Ishikawa (cell line): Measurements from ENCODE around the gene PIGU.

Source experiments
- CEBPB ChIP-seq: IDR thresholded peaks from 2 replicates; pipeline ENCODE4 v1.6.1; 2012
- CREB1 ChIP-seq: IDR thresholded peaks from 2 replicates; pipeline ENCODE4 v1.6.1; 2012; ENCODE audit warnings: low read depth
- EGR1 ChIP-seq: IDR thresholded peaks from 2 replicates; pipeline ENCODE4 v1.6.1; 2012
- EP300 ChIP-seq: IDR thresholded peaks from 2 replicates; pipeline ENCODE4 v1.6.1; 2012; ENCODE audit warnings: borderline replicate concordance
- FOXM1 ChIP-seq: IDR thresholded peaks from 2 replicates; pipeline ENCODE4 v1.6.1; 2012; ENCODE audit warnings: low read depth, borderline replicate concordance
- MAX ChIP-seq: IDR thresholded peaks from 2 replicates; pipeline ENCODE4 v1.6.1; 2012
- NFIC ChIP-seq: IDR thresholded peaks from 2 replicates; pipeline ENCODE4 v1.6.1; 2012
- RAD21 ChIP-seq: IDR thresholded peaks from 2 replicates; pipeline ENCODE4 v1.6.1; 2012; ENCODE audit warnings: low read depth
- REST ChIP-seq: IDR thresholded peaks from 2 replicates; pipeline ENCODE4 v1.6.1; 2012; ENCODE audit warnings: low read depth, mild to moderate bottlenecking
- TAF1 ChIP-seq: IDR thresholded peaks from 2 replicates; pipeline ENCODE4 v1.6.1; 2012; ENCODE audit warnings: low read depth, mild to moderate bottlenecking
- TCF12 ChIP-seq: IDR thresholded peaks from 2 replicates; pipeline ENCODE4 v1.6.1; 2012; ENCODE audit warnings: low read depth
- TEAD4 ChIP-seq: IDR thresholded peaks from 2 replicates; pipeline ENCODE4 v1.6.1; 2012
- USF1 ChIP-seq: IDR thresholded peaks from 2 replicates; pipeline ENCODE4 v1.6.1; 2012
- YY1 ChIP-seq: IDR thresholded peaks from 2 replicates; pipeline ENCODE4 v1.6.1; 2012; ENCODE audit warnings: low read depth
- ZBTB7A ChIP-seq: IDR thresholded peaks from 2 replicates; pipeline ENCODE4 v1.6.1; 2012; ENCODE audit warnings: low read depth

Gene PIGU

DNA sequence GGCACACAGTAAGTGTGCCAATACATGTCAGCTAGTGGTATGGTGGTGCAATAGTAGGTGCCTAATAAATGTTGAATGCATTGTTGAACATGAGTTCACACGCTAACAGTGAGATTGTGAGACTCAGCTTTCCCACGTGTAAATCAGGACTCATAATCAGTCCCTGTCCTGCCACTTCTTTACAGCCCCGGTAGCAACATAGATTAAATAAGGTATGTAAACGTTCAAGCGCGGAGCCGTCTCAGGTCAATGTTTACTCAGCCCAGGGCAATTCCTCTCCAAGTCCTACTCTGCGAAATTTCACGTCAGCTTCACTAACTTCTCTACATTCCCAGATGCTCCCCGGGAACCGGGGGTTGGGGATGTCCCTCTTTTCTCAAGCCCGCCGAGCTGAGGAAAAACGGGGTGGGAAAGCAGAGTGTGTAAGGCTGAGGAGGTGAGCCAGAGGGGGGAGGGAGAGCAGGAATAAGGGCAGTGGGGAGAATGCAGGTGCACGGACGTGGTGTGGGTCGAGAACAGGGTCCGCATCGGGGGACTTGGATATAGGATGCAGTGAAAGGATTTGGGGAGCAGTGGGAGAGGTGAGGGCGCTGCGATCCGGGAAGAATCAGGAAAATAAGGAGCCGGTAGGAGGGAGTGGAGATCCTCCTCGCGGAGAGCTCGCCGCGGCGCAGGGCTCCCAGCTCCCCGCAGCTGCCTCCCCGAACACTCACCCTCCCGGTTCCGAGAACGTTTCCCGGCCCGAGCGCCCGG lies 26.7 kb upstream of the PIGU start:
- TF ChIP-seq EGR1 (no peak), YY1 (no peak), EP300 (no peak), ZBTB7A (no peak), TCF12 (no peak), CREB1 (no peak), MAX (no peak), NFIC (no peak), CEBPB (no peak), FOXM1 (no peak), USF1 (no peak), TAF1 (no peak)

- TF ChIP-seq ZBTB7A (no peak), CEBPB (no peak), CREB1 (no peak)
Measured at GRCh38 chr20:34703061-34703423, 26.1 kb upstream of the PIGU start.

GRCh38 chr20:34701405-34702085 lies 24.7 kb upstream of the PIGU start:
- no peak for TF ChIP-seq FOXM1
- no peak for TF ChIP-seq EGR1
- no peak for TF ChIP-seq TAF1
- no peak for TF ChIP-seq YY1
- TF ChIP-seq MAX, result no peak
- TF ChIP-seq CREB1, result no peak
- TF ChIP-seq RAD21, result no peak
- no peak for TF ChIP-seq TCF12
- TF ChIP-seq EP300, result no peak
- TF ChIP-seq ZBTB7A, result no peak
- TF ChIP-seq TEAD4, result no peak
- TF ChIP-seq CEBPB, result no peak
- no peak for TF ChIP-seq REST
- TF ChIP-seq USF1, result no peak
- TF ChIP-seq NFIC, result no peak

DNA sequence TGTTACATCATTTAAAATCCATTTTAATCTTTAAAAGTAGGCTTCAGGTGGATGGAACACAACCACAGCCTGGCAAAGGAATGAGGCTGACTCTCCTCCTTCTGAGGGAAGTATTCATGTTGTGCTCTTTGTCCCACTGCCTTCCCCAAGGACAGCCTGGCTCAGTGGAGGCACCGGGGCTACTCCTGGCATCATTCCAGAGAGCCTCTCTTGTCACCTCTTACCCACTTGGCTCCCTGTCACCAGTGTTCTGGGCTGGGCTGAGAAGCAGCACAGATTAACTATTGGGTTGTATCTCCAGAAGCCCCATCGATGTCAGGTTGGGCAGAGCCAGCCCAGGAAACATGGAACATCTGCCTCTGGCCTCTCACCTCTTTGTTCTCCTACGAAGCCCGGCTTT lies 16.5 kb upstream of the PIGU start:
- TF ChIP-seq CREB1 (no peak), USF1 (no peak), TCF12 (no peak), ZBTB7A (no peak), RAD21 (no peak), EP300 (no peak), TEAD4 (no peak), REST (no peak), YY1 (no peak), NFIC (no peak), TAF1 (no peak), FOXM1 (no peak), MAX (no peak), CEBPB (no peak)

- no peak for TF ChIP-seq YY1
- TF ChIP-seq TEAD4, result no peak
- no peak for TF ChIP-seq USF1
- no peak for TF ChIP-seq ZBTB7A
- no peak for TF ChIP-seq RAD21
- no peak for TF ChIP-seq MAX
- no peak for TF ChIP-seq TAF1
- no peak for TF ChIP-seq NFIC
- no peak for TF ChIP-seq EP300
- no peak for TF ChIP-seq CEBPB
- TF ChIP-seq FOXM1, result no peak
- no peak for TF ChIP-seq TCF12
Measured at GRCh38 chr20:34691838-34692237, 14.9 kb upstream of the PIGU start.
